Stimulated activated CD4-positive, alpha-beta T cell treated with anti-CD3 and anti-CD28 coated beads, Interleukin-15, amount 100 ng/mL, for 24 hours (primary cell): ENCODE results near the gene TUFM.
"Not testable (repeated sequence)": the region's sequence is repeated elsewhere in the genome, so short reads cannot be mapped to it uniquely, and the experiment has no call there.

Experiments
- DNase-seq: peaks from one replicate; pipeline ENCODE4 v3.0.0-alpha.2; 2020

TUFM gene

GRCh38 chr16:28875134-28876018 is 29.2 kb upstream of the TUFM start:
- DNase-seq: no peak

- DNase-seq: no peak
These were observed 28.3 kb upstream of the TUFM start for GRCh38 chr16:28874406-28874805.

GRCh38 chr16:28873543-28874201 is 27.5 kb upstream of the TUFM start:
- peak; percentile 67 for DNase-seq

- DNase-seq: no peak
These were observed 26.8 kb upstream of the TUFM start for GRCh38 chr16:28872952-28873351.

GRCh38 chr16:28869201-28869600 is 23.1 kb upstream of the TUFM start:
- DNase-seq: no peak

GRCh38 chr16:28867646-28868045 is 21.5 kb upstream of the TUFM start:
- not testable (repeated sequence) for DNase-seq

GRCh38 chr16:28867241-28867640 is 21.1 kb upstream of the TUFM start:
- no peak for DNase-seq

- no peak for DNase-seq
These were observed 20.3 kb upstream of the TUFM start for GRCh38 chr16:28866454-28866804.

GRCh38 chr16:28865722-28866453 is 19.7 kb upstream of the TUFM start:
- DNase-seq: no peak

- DNase-seq: no peak
These were observed 19.0 kb upstream of the TUFM start for GRCh38 chr16:28865001-28865688.

GRCh38 chr16:28863929-28864793 is 18.0 kb upstream of the TUFM start:
- DNase-seq: peak; percentile 27

GRCh38 chr16:28859326-28859725 is 13.2 kb upstream of the TUFM start:
- DNase-seq: no peak

- no peak for DNase-seq
These were observed 12.3 kb upstream of the TUFM start for GRCh38 chr16:28858421-28858820.

GRCh38 chr16:28846933-28847273 is 755 bp upstream of the TUFM start:
- DNase-seq: no peak

- DNase-seq: peak; percentile 31
These were observed 428 bp downstream of the TUFM start for GRCh38 chr16:28845761-28846079.

- DNase-seq: peak; percentile 71
These were observed 855 bp downstream of the TUFM start for GRCh38 chr16:28845293-28845692.

- DNase-seq: no peak
These were observed 1.8 kb downstream of the TUFM start for GRCh38 chr16:28844226-28844885.

- no peak for DNase-seq
These were observed 2.4 kb downstream of the TUFM start for GRCh38 chr16:28843766-28844165.

- DNase-seq: no peak
These were observed 3.5 kb downstream of the TUFM start for GRCh38 chr16:28842696-28843095.

- no peak for DNase-seq
These were observed 6.2 kb downstream of the TUFM start for GRCh38 chr16:28839899-28840298.

GRCh38 chr16:28839004-28839639 is 7.0 kb downstream of the TUFM start:
- no peak for DNase-seq
